IMR-90 (cell line): ENCODE data around the gene CAMTA1. TPM values are rescaled to one million over a fixed set of nuclear protein-coding genes. Genes with fewer than 3 reads are reported as not detected.

Experiments
- ATAC-seq: fragments of 200-7000 bp; cut with Tn5 transposase; 2 replicates; pipeline ENCODE4 v1.9.1; 2020; ENCODE audit warnings: low read depth, mild to moderate bottlenecking, moderate library complexity
- BruUV-seq: library from RNA; stranded (reverse); fragments of 400-500 nt; replicated peaks from 2 replicates; lab custom pipeline; 2021; lab: Mats Ljungman, UMichigan
- CTCF ChIA-PET: fragments of 300-600 bp; formaldehyde crosslinking; extraction: SDS; loops from one replicate; lab custom pipeline; 2021; ENCODE audit warnings: antibody characterized with exemption; lab: Yijun Ruan, JAX
- POLR2A ChIA-PET: fragments of 300-600 bp; sonication (Branson Sonifier 250); formaldehyde crosslinking; loops from one replicate; lab custom pipeline; 2022; ENCODE audit warnings: antibody characterized with exemption; ENCODE audit not compliant: unreplicated experiment; lab: Charles Lee
- DNase-seq: peaks from one replicate; pipeline ENCODE4 v3.0.0; 2013
- H2AFZ ChIP-seq: replicated peaks from 2 replicates; pipeline ENCODE3; 2013; ENCODE audit warnings: low read length, mild to moderate bottlenecking; ENCODE audit not compliant: poor library complexity
- H2AK5ac ChIP-seq: 2 replicates; pipeline ENCODE4 v1.6.1; 2013; ENCODE audit warnings: low read depth, low read length, inconsistent platforms
- H2AK9ac ChIP-seq: replicated peaks from 2 replicates; pipeline ENCODE3; 2013; ENCODE audit warnings: mild to moderate bottlenecking, low read depth, low read length, moderate library complexity; ENCODE audit not compliant: poor library complexity
- H2BK120ac ChIP-seq: 2 replicates; pipeline ENCODE4 v1.6.1; 2013; ENCODE audit warnings: low read depth, low read length, inconsistent platforms
- H2BK15ac ChIP-seq: 3 replicates; pipeline ENCODE4 v1.6.1; 2013; ENCODE audit warnings: low read depth, low read length, inconsistent platforms
- H2BK20ac ChIP-seq: 2 replicates; pipeline ENCODE4 v1.6.1; 2013; ENCODE audit warnings: low read depth, mild to moderate bottlenecking, inconsistent platforms, low read length, moderate library complexity
- H2BK5ac ChIP-seq: 2 replicates; pipeline ENCODE4 v1.6.1; 2013; ENCODE audit warnings: mild to moderate bottlenecking, low read depth, low read length, inconsistent platforms; ENCODE audit not compliant: poor library complexity, severe bottlenecking
- H3K14ac ChIP-seq: replicated peaks from 2 replicates; pipeline ENCODE4 v1.6.1; 2013; ENCODE audit warnings: low read depth, low read length, inconsistent platforms
- H3K18ac ChIP-seq: 2 replicates; pipeline ENCODE4 v1.6.1; 2013; ENCODE audit warnings: low read depth, low read length, control low read depth
- H3K23ac ChIP-seq: 2 replicates; pipeline ENCODE4 v1.6.1; 2013; ENCODE audit warnings: low read depth, low read length, inconsistent platforms
- H3K27ac ChIP-seq: 2 replicates; pipeline ENCODE4 v1.5.1; 2013; ENCODE audit warnings: mild to moderate bottlenecking, control low read depth, low read length; ENCODE audit not compliant: insufficient read depth
- H3K27me3 ChIP-seq: 2 replicates; pipeline ENCODE4 v1.6.1; 2013; ENCODE audit warnings: low read length; ENCODE audit not compliant: control insufficient read depth, insufficient read depth
- H3K36me3 ChIP-seq: 2 replicates; pipeline ENCODE4 v1.6.1; 2013; ENCODE audit warnings: low read length, mixed read lengths; ENCODE audit not compliant: control insufficient read depth, insufficient read depth
- H3K4ac ChIP-seq: 2 replicates; pipeline ENCODE4 v1.6.1; 2013; ENCODE audit warnings: low read depth, low read length, inconsistent platforms
- H3K4me1 ChIP-seq: 2 replicates; pipeline ENCODE4 v1.6.1; 2013; ENCODE audit warnings: low read length, mixed read lengths; ENCODE audit not compliant: control insufficient read depth, insufficient read depth
- H3K4me2 ChIP-seq: 2 replicates; pipeline ENCODE4 v1.6.1; 2013; ENCODE audit warnings: low read depth, mild to moderate bottlenecking, control low read depth, low read length, moderate library complexity
- H3K4me3 ChIP-seq: 2 replicates; pipeline ENCODE4 v1.5.1; 2013; ENCODE audit warnings: low read depth, mild to moderate bottlenecking, control low read depth, low read length, moderate library complexity; ENCODE audit not compliant: insufficient read depth
- H3K56ac ChIP-seq: 2 replicates; pipeline ENCODE4 v1.6.1; 2013; ENCODE audit warnings: low read length, inconsistent platforms; ENCODE audit not compliant: insufficient read depth; ENCODE audit errors: extremely low read depth
- H3K79me1 ChIP-seq, 2 experiments: 2 replicates each; pipeline ENCODE4 v1.6.1; 2013; ENCODE audit warnings: low read length in 2 of 2, inconsistent platforms in 1 of 2, low read depth in 1 of 2
- H3K9ac ChIP-seq: 2 replicates; pipeline ENCODE4 v1.6.1; 2013; ENCODE audit warnings: low read depth, low read length, control low read depth
- H3K9me1 ChIP-seq: 2 replicates; pipeline ENCODE4 v1.6.1; 2013; ENCODE audit warnings: low read length, inconsistent platforms; ENCODE audit not compliant: insufficient read depth
- H3K9me3 ChIP-seq: 2 replicates; pipeline ENCODE4 v1.6.1; 2013; ENCODE audit warnings: low read length; ENCODE audit not compliant: control insufficient read depth, insufficient read depth
- H4K20me1 ChIP-seq: 2 replicates; pipeline ENCODE4 v1.6.1; 2013; ENCODE audit warnings: low read length, inconsistent platforms; ENCODE audit not compliant: insufficient read depth
- H4K5ac ChIP-seq: 2 replicates; pipeline ENCODE4 v1.6.1; 2013; ENCODE audit warnings: mild to moderate bottlenecking, low read depth, low read length, control low read depth
- H4K8ac ChIP-seq, 2 experiments: 2 replicates each; pipeline ENCODE4 v1.6.1; 2013; ENCODE audit warnings: low read depth in 2 of 2, low read length in 2 of 2, control low read depth in 1 of 2, inconsistent platforms in 1 of 2
- H4K91ac ChIP-seq: 2 replicates; pipeline ENCODE4 v1.6.1; 2013; ENCODE audit warnings: low read depth, low read length, inconsistent platforms; ENCODE audit not compliant: insufficient read depth
- BHLHE40 ChIP-seq: fragments of 150-350 bp; IDR thresholded peaks from 2 replicates; pipeline ENCODE4 v1.6.1; 2016; ENCODE audit warnings: mild to moderate bottlenecking, low read depth, low read length
- CEBPB ChIP-seq: IDR thresholded peaks from 2 replicates; pipeline ENCODE4 v1.6.1; 2012; ENCODE audit warnings: low read depth, low read length, improper control_type of control experiment
- CHD1 ChIP-seq: IDR thresholded peaks from 2 replicates; pipeline ENCODE4 v1.6.1; 2012; ENCODE audit warnings: low read depth, low read length, improper control_type of control experiment
- CTCF ChIP-seq: conservative IDR thresholded peaks from 2 replicates; pipeline ENCODE4 v1.5.1; 2012; ENCODE audit warnings: mild to moderate bottlenecking, low read depth, low read length, improper control_type of control experiment
- ELK1 ChIP-seq: fragments of 150-350 bp; IDR thresholded peaks from 2 replicates; pipeline ENCODE4 v1.6.1; 2016; ENCODE audit warnings: low read depth, mild to moderate bottlenecking, low read length, moderate library complexity, borderline replicate concordance
- FOS ChIP-seq: fragments of 150-350 bp; IDR thresholded peaks from 2 replicates; pipeline ENCODE4 v1.6.1; 2016; ENCODE audit warnings: low read depth, low read length
- MAFK ChIP-seq: IDR thresholded peaks from 2 replicates; pipeline ENCODE4 v1.6.1; 2012; ENCODE audit warnings: low read depth, low read length, improper control_type of control experiment
- MAZ ChIP-seq: IDR thresholded peaks from 2 replicates; pipeline ENCODE4 v1.6.1; 2012; ENCODE audit warnings: low read depth, mild to moderate bottlenecking, low read length, improper control_type of control experiment, moderate library complexity, borderline replicate concordance
- MXI1 ChIP-seq: IDR thresholded peaks from 2 replicates; pipeline ENCODE4 v1.6.1; 2012; ENCODE audit warnings: low read depth, mild to moderate bottlenecking, low read length, moderate library complexity, borderline replicate concordance
- NFE2L2 ChIP-seq: fragments of 150-350 bp; IDR thresholded peaks from 2 replicates; pipeline ENCODE4 v1.6.1; 2016; ENCODE audit warnings: low read depth, mild to moderate bottlenecking, low read length
- POLR2A ChIP-seq: IDR thresholded peaks from 2 replicates; pipeline ENCODE4 v1.6.1; 2012; ENCODE audit warnings: mild to moderate bottlenecking, low read depth, low read length
- RAD21 ChIP-seq: IDR thresholded peaks from 2 replicates; pipeline ENCODE4 v1.6.1; 2012; ENCODE audit warnings: low read length, improper control_type of control experiment
- RCOR1 ChIP-seq: IDR thresholded peaks from 2 replicates; pipeline ENCODE4 v1.6.1; 2012; ENCODE audit warnings: mild to moderate bottlenecking, low read length, improper control_type of control experiment; ENCODE audit not compliant: insufficient replicate concordance
- RFX5 ChIP-seq: IDR thresholded peaks from 2 replicates; pipeline ENCODE4 v1.8.0; 2012; ENCODE audit warnings: low read depth, mild to moderate bottlenecking, low read length, moderate library complexity
- SMC3 ChIP-seq: fragments of 150-350 bp; IDR thresholded peaks from 2 replicates; pipeline ENCODE4 v1.6.1; 2016; ENCODE audit warnings: low read depth, mild to moderate bottlenecking, antibody characterized with exemption, low read length, moderate library complexity
- USF2 ChIP-seq: fragments of 150-350 bp; IDR thresholded peaks from 2 replicates; pipeline ENCODE4 v1.6.1; 2017; ENCODE audit warnings: mild to moderate bottlenecking, antibody characterized with exemption, low read length, low read depth
- whole genome bisulfite sequencing, 2 experiments: methylation state at CpG; one replicate each; pipeline versions ENCODE4 v1.1.5 to v1.1.7; 2013; ENCODE audit warnings: missing lambda C conversion rate in 2 of 2; ENCODE audit not compliant: insufficient read length in 1 of 2; ENCODE audit errors: extremely low coverage in 2 of 2; 5-methylcytosine and 5-hydroxymethylcytosine counted together
- dilution Hi-C: fragments of 300-500 bp; cut with HindIII; formaldehyde crosslinking; loops from one replicate; pipeline ENCODE4 v1.14.3; 2018; ENCODE audit warnings: low sequenced_read_pairs; ENCODE audit not compliant: unreplicated experiment
- in situ Hi-C: fragments of 300-500 bp; cut with MboI; formaldehyde crosslinking; loops from 3 replicates; pipeline ENCODE4 v1.14.3; 2019; ENCODE audit warnings: low sequenced_read_pairs, inconsistent platforms, mixed read lengths
- intact Hi-C: fragments of 100-400 bp; cut with micrococcal nuclease; formaldehyde crosslinking; loops from 2 replicates; pipeline ENCODE4 v1.10.0; 2022
- polyA plus RNA-seq, 3 experiments: library from polyadenylated mRNA; depleted of rRNA; stranded (reverse); fragments of >200 nt; gene quantifications; 2 replicates each; pipeline ENCODE4 v1.2.3, GENCODE V29; 2012; ENCODE audit warnings: low replicate concordance in 1 of 3
- total RNA-seq: library from RNA; depleted of rRNA; stranded (reverse); fragments of >200 nt; gene quantifications from 2 replicates; pipeline ENCODE4 v1.2.3, GENCODE V29; 2012

CAMTA1 gene
- total and polyA plus RNA-seq, 2 of the 4 experiments (the other 2 are of a cell fraction) = 35.5 to 74.3 TPM

GRCh38 chr1:7259955-7260354, 474.7 kb downstream of the CAMTA1 start:
- CTCF ChIA-PET = no interaction called here

More at GRCh38 chr1:7259955-7260354, 474.7 kb downstream of the CAMTA1 start:
- H2BK15ac ChIP-seq = no peak overlapping the region
- DNase-seq (no peak), ATAC-seq (no peak)
- peaks cover 4% of the 10 kb centered on the region; the same call in 1 of the 2 replicates for H3K9me1 ChIP-seq
- no peak overlapping the region for H2BK120ac ChIP-seq
- no peaks in the 10 kb centered on the region for H3K9me3 ChIP-seq
- no peak overlapping the region for H3K14ac ChIP-seq
- no peak overlapping the region for H3K56ac ChIP-seq
- no peak overlapping the region for H3K4ac ChIP-seq
- no peak overlapping the region for H3K23ac ChIP-seq
- POLR2A ChIA-PET = no interaction called here
- in situ Hi-C loops (no loop called here), dilution Hi-C loops (no loop called here), intact Hi-C loops (no loop called here)
- no peak overlapping the region for H2BK20ac ChIP-seq
- no peaks in the 10 kb centered on the region for H3K27me3 ChIP-seq
- H3K4me2 ChIP-seq = no peak overlapping the region
- no peak overlapping the region for H4K8ac ChIP-seq
- H4K91ac ChIP-seq = no peak overlapping the region
- H2AK9ac ChIP-seq = no peak overlapping the region
- no peak overlapping the region for H2AK5ac ChIP-seq
- H2BK5ac ChIP-seq = no peak overlapping the region
- no peak overlapping the region for H3K18ac ChIP-seq
- H3K4me1 ChIP-seq = peaks cover 8% of the 10 kb centered on the region
- H4K5ac ChIP-seq = no peak overlapping the region
- H2AFZ ChIP-seq = no peak overlapping the region
- TF ChIP-seq USF2 (no peak), MAZ (no peak), MAFK (no peak), ELK1 (no peak), FOS (no peak), MXI1 (no peak), CHD1 (no peak), NFE2L2 (no peak), SMC3 (no peak), RAD21 (no peak), RCOR1 (no peak), CEBPB (no peak), RFX5 (no peak), CTCF (no peak), POLR2A (no peak), BHLHE40 (no peak)
- no TSS peak for BruUV-seq
- H3K27ac ChIP-seq = no peak overlapping the region
- H3K9ac ChIP-seq = no peak overlapping the region
- no peak overlapping the region for H3K4me3 ChIP-seq
- WGBS, 2 experiments = no CpG with 5 or more reads among the region's 5 CpGs
- no peaks in the 10 kb centered on the region for H3K79me1 ChIP-seq
- H3K36me3 ChIP-seq = no peaks in the 10 kb centered on the region
- H4K20me1 ChIP-seq = no peaks in the 10 kb centered on the region
